ENCODE data around the gene RPLP1.

RPLP1 gene

DNA sequence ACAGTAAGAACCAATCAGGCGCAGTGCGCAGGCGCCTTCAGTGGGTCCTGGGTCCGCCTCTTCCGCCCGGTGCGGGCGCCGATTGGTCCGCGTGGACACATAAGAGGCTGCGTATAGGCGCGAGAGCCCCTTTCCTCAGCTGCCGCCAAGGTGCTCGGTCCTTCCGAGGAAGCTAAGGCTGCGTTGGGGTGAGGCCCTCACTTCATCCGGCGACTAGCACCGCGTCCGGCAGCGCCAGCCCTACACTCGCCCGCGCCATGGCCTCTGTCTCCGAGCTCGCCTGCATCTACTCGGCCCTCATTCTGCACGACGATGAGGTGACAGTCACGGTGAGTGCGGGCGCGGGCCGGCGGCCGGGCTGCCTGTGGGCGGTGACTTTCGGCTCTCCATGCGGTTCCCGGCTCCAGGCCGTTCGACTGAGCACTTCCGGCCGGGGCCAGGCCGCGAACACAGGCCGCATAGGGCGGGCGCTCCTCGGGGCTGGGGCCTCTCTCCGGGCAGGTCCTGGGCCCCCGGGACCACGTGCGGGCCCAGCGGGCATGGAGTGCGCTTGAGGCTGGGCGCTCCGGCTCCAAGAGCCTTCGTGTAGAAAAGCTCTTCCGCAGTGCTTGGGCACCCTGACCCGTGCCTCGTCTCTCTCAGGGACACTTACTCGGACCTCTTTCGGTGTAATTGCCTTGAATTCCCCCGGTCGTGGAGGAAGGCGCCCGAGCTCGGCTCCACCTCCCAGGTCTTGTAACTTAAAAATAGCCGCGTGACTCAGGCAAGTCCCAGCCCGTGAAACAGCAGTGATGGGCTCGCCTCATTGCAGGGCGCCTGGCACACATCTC lies at the start of gene RPLP1:
Gene RPLP1, plus strand, starts transcription at position 127 of the 830 bp plus-strand sequence. Its CDS starts 131 bp downstream, at position 258.
- peak; percentile 95 for DNase-seq

DNA sequence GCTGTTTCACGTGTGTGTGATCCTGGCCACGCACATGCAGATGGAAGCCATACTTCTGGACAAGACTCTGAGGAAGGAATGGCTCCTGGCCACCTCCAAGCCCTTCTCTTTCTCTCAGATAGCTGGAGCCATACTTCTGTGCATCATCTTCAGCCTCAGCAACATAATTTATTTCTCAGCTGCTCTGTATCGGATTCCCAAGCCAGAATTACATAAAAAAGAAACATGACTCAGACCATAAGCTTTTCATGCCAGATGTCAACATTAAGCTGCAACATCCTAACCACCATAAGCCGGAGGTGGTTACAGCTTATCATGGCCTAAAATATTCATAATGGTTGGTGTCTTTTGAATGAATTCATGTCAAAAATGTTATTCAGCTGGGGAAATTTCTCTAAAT lies 49.0 kb upstream of the RPLP1 start:
- no peak for DNase-seq

- no peak for DNase-seq
Measured at GRCh38 chr15:69405110-69405509, 47.5 kb upstream of the RPLP1 start.

- no peak for DNase-seq
Measured at GRCh38 chr15:69407719-69408400, 44.8 kb upstream of the RPLP1 start.

GRCh38 chr15:69408841-69409240 lies 43.8 kb upstream of the RPLP1 start:
- DNase-seq, result no peak

DNA sequence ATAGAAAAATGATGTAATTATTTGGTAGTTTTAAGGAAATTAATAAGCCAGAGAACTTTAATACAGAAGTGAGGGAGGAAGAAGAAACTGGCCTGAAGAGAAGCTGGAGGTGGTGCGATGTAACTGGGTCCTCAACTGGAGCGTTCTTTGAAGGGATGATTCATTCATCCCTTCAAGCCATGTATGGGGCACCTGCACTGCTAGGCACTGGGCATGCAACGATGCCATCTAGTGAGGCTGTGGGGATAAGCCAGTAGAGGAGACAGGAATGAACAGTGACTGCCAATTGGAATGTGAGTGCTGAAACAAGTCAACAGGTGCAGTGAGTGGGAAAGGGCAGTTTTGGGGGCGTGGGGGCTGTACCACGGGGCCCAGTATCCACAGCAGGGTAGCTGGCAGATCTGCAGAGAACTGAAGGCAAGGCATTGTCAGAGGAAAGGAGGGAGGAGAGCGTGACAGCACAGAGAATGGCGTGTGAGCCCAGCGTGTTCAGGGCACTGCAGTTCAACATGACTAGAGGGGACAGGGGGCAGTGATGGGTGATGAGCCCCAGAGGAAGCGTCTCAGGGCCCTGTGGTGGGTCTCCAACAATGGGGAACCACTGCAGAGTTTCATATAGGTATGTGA lies 42.3 kb upstream of the RPLP1 start:
- DNase-seq, result peak; percentile 32

- DNase-seq, result no peak
Measured at GRCh38 chr15:69412274-69412673, 40.3 kb upstream of the RPLP1 start.

GRCh38 chr15:69412701-69413100 lies 39.9 kb upstream of the RPLP1 start:
- no peak for DNase-seq

DNA sequence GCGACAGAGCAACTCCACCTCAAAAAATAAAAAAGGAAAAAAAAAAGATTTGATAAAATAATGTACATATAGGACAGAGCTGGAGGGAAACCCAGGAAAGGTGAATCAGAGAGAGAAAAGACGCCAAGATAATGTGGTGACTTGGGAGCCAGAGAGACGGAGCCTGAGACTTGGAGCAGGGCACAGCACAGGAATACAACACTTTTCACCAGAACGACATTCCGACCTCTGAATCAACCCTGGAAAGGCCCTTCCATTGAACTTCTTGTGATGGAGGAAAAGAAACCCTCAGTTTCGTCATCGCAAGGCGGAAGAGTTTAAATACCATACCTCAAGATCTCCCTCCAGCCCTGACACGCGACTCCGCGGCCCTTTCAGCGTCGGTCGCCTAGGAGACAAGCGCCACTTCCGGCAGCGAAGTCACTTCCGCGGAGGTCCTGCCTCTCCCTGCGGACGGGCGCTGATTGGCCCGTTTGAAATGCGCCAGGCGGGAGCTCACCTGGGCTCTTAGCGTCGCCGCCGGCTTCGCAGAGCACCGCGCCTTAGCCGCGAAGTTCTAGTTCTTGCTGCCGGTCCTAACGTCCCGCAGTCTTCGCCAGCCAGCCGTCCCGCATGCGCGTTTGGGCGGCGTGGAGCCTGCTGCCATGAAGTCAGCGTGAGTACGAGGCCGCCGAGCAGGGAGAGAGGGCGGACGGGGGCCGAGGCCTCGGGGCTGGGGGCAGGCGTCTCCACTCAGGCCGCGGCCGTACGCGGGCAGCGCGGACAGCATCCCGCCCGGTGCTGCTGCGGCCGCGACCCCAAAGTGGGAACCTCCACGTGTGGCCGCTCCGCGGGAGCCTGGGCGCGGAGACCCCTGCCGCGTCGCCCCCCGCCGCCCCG lies 38.6 kb upstream of the RPLP1 start, which contains the start of gene KIF23:
Gene KIF23, plus strand, starts transcription at position 528 of the 879 bp plus-strand sequence. Its CDS starts 117 bp downstream, at position 645.
- DNase-seq, result peak; percentile 94

GRCh38 chr15:69414701-69415167 lies 37.9 kb upstream of the RPLP1 start:
- DNase-seq, result no peak

GRCh38 chr15:69415381-69415780 lies 37.2 kb upstream of the RPLP1 start:
- no peak for DNase-seq

DNA sequence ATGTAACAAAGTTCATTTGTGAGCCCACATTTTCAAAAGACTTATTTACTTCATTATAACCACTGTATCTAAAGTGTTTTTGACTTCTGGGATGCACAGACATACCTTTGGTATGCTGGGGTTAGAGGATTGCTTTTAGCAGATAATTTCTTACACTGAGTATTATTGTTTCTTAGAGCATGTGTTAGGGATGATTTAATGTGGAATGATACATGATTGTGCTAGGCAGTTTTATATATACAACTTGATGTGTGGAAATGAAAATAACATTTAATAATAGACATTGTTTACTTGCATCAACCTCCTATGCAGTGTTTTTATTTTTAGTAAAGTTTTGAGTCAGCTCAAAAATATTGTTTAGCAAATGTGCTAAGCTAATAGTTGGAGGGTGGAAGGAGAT lies 35.0 kb upstream of the RPLP1 start:
- no peak for DNase-seq

- no peak for DNase-seq
Measured at GRCh38 chr15:69421498-69421897, 31.1 kb upstream of the RPLP1 start.

DNA sequence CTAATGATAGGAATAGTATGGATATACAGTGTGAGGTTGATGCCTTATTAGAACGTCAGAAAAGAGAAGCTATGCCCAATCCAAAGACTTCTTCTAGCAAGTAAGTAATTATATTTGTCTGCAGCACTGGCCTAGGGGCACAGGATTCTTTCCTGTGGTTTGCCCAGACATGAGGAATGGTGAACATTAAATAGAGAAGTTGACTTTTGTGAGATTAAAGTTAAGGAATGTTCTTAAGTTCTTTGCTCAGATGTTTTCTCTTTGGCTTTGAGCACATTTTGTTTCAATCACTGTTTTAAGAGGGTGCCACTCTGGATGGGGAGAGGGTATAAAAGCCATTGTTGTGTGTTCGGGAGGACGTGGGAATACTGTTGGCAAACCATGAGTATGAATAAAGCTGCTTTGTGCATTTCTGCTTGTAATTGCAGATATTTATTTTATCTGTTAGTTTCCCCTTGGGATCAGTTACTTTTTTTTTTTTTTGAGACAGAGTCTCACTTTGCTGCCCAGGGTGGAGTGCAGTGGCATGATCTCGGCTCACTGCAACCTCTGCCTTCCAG lies 30.2 kb upstream of the RPLP1 start:
- DNase-seq, result no peak

- no peak for DNase-seq
Measured at GRCh38 chr15:69424001-69424400, 28.6 kb upstream of the RPLP1 start.

DNA sequence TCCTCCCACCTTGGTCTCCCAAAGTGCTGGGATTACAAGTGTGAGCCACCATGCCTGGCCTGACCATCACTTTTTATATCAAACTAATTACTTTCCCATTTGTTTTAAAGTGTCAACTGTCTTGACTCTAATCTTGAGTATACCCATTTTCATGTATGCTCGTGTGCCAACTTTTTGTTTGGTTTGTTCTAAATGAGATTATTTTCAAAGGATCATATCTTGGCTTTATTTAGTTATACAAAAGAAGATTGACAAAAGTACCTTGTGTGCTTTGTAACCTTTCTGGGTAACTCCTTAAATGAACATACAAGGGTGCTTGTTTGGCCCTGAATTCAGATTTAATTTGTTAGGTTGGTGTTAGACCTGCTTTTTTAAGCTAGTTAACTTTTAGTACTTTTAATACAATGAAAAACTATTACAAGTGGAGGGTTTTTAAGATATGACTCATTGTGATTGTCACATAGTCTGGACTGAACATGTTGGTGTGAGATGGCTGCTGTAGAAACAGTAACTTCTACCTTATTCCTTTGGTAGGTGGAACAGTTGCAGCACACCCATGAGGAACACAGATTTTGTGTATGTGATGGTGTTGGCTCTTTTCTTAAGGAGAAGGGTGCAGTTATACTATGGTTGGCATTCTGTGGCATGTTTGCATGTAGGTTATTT lies 27.7 kb upstream of the RPLP1 start:
- no peak for DNase-seq

GRCh38 chr15:69433831-69434230 lies 18.8 kb upstream of the RPLP1 start:
- DNase-seq, result no peak

GRCh38 chr15:69434238-69434637 lies 18.4 kb upstream of the RPLP1 start:
- no peak for DNase-seq

GRCh38 chr15:69434679-69435078 lies 17.9 kb upstream of the RPLP1 start:
- no peak for DNase-seq

DNA sequence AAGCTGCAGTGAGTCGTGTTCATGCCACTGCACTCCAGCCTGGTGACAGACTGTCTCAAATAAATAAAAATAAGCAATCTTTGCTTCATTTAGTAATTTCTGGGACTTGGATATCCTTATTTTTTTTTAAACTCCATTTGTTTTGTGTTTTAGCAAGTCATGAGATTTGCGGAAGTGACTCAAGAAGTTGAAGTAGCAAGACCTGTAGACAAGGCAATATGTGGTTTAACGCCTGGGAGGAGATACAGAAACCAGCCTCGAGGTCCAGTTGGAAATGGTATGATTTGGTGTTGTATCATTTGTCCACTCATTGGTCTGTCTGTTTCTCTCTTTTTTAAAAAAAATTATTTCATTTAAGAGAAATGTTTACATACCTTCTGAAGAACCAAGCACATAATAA lies 16.6 kb upstream of the RPLP1 start:
- no peak for DNase-seq

GRCh38 chr15:69436951-69437350 lies 15.7 kb upstream of the RPLP1 start:
- DNase-seq, result no peak

DNA sequence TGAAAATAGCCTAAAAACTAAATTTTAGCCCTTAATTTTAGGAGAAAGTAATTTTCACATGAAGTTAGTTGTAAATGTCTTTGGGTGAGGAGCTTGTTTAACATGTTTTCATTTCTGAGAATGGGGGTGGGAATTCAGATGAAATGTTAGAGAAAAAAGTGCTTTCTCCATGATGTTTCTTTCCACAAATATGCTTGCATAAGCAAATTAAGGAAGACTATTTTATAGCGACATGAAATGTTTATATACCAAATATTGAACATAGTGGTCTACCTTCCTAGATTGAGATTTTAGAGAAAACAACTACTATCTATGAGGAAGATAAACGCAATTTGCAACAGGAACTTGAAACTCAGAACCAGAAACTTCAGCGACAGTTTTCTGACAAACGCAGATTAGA lies 13.0 kb upstream of the RPLP1 start:
- no peak for DNase-seq
